Naive thymus-derived CD4-positive, alpha-beta T cell (primary cell): ENCODE measurements around the gene KRABD2.

Experiments
- ATAC-seq: fragments of 150-1000 bp; cut with Tn5 transposase; 2 replicates; pipeline ENCODE4 v1.10.0; 2021; ENCODE audit warnings: mild to moderate bottlenecking, moderate library complexity
- CTCF ChIA-PET: fragments of 350-600 bp; sonication (Branson Sonifier 250); formaldehyde crosslinking; loops from one replicate; lab custom pipeline; 2021; ENCODE audit warnings: antibody characterized with exemption; lab: Charles Lee
- POLR2A ChIA-PET: fragments of 350-600 bp; sonication (Branson Sonifier 250); formaldehyde crosslinking; loops from one replicate; lab custom pipeline; 2021; ENCODE audit warnings: antibody characterized with exemption, inconsistent platforms; lab: Charles Lee
- DNase-seq, 9 donors: peaks; one replicate each; pipeline versions ENCODE4 v3.0.0 to v3.0.0-alpha.2; 2020 to 2022; ENCODE audit warnings: mixed read lengths in 1 of 9
- H3K27ac ChIP-seq: one replicate; pipeline ENCODE4 v1.7.0; 2013; ENCODE audit warnings: mild to moderate bottlenecking, low read depth, low read length, moderate library complexity
- H3K27me3 ChIP-seq, 2 donors: one replicate each; pipeline ENCODE4 v1.7.0; 2013; ENCODE audit warnings: low read length in 2 of 2, mild to moderate bottlenecking in 2 of 2, moderate library complexity in 2 of 2; ENCODE audit not compliant: control insufficient read depth in 2 of 2, insufficient read depth in 2 of 2
- H3K36me3 ChIP-seq, 3 experiments: 1 replicate in 2 of 3; 2 replicates in 1 of 3; pipeline ENCODE4 v1.7.0; 2013; ENCODE audit warnings: low read length in 3 of 3, mild to moderate bottlenecking in 3 of 3, moderate library complexity in 1 of 3; ENCODE audit not compliant: insufficient read depth in 3 of 3, control insufficient read depth in 2 of 3
- H3K4me1 ChIP-seq, 2 donors: one replicate each; pipeline ENCODE4 v1.7.0; 2013; ENCODE audit warnings: low read length in 2 of 2, mild to moderate bottlenecking in 2 of 2, moderate library complexity in 1 of 2; ENCODE audit not compliant: control insufficient read depth in 2 of 2, insufficient read depth in 2 of 2
- H3K4me3 ChIP-seq: 2 replicates; pipeline ENCODE4 v1.7.0; 2013; ENCODE audit warnings: mild to moderate bottlenecking, low read length
- H3K9me3 ChIP-seq, 3 experiments: 1 replicate in 2 of 3; 2 replicates in 1 of 3; pipeline ENCODE4 v1.7.0; 2013; ENCODE audit warnings: low read length in 3 of 3; ENCODE audit not compliant: control insufficient read depth in 2 of 3
- H3K27ac Mint-ChIP-seq, 9 donors: one replicate each; pipeline ENCODE4 v1.8.0; 2020 to 2022; ENCODE audit warnings: mixed read lengths in 9 of 9, mild to moderate bottlenecking in 8 of 9, moderate library complexity in 5 of 9, inconsistent platforms in 2 of 9
- H3K27me3 Mint-ChIP-seq, 5 donors: one replicate each; pipeline ENCODE4 v1.8.0; 2021 to 2022; ENCODE audit warnings: mixed read lengths in 5 of 5, mild to moderate bottlenecking in 1 of 5
- H3K36me3 Mint-ChIP-seq, 5 donors: one replicate each; pipeline ENCODE4 v1.8.0; 2020 to 2022; ENCODE audit warnings: mixed read lengths in 5 of 5, mild to moderate bottlenecking in 3 of 5, inconsistent platforms in 1 of 5
- H3K4me1 Mint-ChIP-seq, 7 donors: one replicate each; pipeline ENCODE4 v1.8.0; 2020 to 2022; ENCODE audit warnings: mixed read lengths in 7 of 7, mild to moderate bottlenecking in 3 of 7, inconsistent platforms in 1 of 7
- H3K4me3 Mint-ChIP-seq, 10 donors: one replicate each; pipeline ENCODE4 v1.8.0; 2020 to 2022; ENCODE audit warnings: mild to moderate bottlenecking in 10 of 10, mixed read lengths in 10 of 10, moderate library complexity in 6 of 10, inconsistent platforms in 2 of 10
- H3K9me3 Mint-ChIP-seq, 11 donors: one replicate each; pipeline ENCODE4 v1.8.0; 2020 to 2022; ENCODE audit warnings: mixed read lengths in 11 of 11, mild to moderate bottlenecking in 4 of 11, inconsistent platforms in 1 of 11, moderate library complexity in 1 of 11
- intact Hi-C, 2 donors: fragments of 100-400 bp; cut with micrococcal nuclease; formaldehyde crosslinking; loops; one replicate each; pipeline ENCODE4 v1.15.1; 2023

KRABD2 gene

DNA sequence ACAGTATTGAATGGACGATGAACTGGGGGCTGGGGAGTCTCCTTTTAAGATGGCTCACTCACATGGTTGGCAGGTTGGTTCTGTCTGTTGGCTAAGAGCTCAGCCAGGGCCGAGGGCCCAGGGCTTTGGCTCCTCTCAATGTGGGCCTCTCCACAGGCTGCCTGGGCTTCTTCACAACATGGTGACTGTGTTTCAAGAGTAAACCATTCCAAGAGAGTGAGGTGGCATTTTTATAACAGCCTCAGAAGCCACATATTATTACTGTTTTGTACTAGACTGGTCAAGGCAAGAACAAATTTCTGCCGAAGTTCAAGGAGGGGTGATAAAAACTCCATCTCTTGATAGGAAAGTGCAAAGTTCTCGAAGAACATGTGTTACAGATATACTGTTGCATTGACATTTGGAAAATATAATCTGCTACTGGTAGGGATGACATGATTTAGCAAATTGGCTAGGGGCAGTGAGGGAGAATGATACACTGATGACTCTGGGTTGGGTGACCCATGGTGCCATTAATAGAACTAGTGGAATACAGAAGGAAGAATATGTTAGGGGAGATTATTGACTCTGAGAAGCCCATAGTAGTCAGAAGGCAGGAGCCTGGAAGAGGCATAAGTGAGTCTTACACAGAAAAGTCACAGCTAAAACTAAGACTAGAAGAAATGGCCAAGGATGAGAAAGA is 13.7 kb downstream of the KRABD2 start:
- H3K4me3 Mint-ChIP-seq: no peak overlapping the region
- CTCF ChIA-PET: no interaction called here

DNA sequence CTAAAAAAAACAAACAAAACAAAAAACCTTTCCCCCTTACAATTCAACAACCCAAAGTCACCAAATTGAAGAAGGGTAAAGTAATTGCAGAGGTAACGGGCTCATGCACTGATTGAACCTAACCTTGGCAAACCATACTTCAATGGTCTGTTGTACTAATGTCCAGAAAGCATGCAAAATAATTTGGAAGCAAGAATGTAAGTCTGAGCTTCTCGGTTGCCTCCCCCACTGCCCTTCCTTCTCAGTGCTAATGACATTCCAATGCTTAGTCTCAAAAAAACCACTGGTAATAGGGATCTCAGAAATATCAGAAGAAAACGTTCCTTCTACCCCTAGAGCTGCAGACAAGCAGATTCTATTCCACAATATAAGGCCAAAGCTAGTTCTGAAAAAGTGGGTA is 15.8 kb downstream of the KRABD2 start:
- DNase-seq: no peak
- Histone ChIP-seq H3K36me3 (no peaks in the 10 kb centered on the region), H3K27me3 (no peaks in the 10 kb centered on the region), H3K4me1 (no peaks in the 10 kb centered on the region), H3K27ac (no peak overlapping the region), H3K9me3 (no peaks in the 10 kb centered on the region), H3K4me3 (no peak overlapping the region)
- Mint-ChIP-seq H3K27me3 (peaks cover 0 to 7% (median 0%) of the 10 kb centered on the region in 5 donors), H3K36me3 (peaks cover 0 to 10% (median 0%) of the 10 kb centered on the region in 5 donors), H3K4me3 (no peak overlapping the region), H3K9me3 (no peaks in the 10 kb centered on the region), H3K4me1 (peaks cover 6 to 20% (median 18%) of the 10 kb centered on the region in 7 donors), H3K27ac (no peak overlapping the region)
- intact Hi-C loops: no loop called here
- CTCF ChIA-PET: interaction anchor here (0.8 kb wide), 1 partner anchor 22 kb away, joined by 3 read pairs; no protein-coding TSS in a partner anchor
- POLR2A ChIA-PET: interaction anchor here (0.9 kb wide), 1 partner anchor 13 kb away, joined by 5 read pairs; no protein-coding TSS in a partner anchor
- no peak for ATAC-seq

More for the DNA sequence above, 13.7 kb downstream of the KRABD2 start:
- ATAC-seq (no peak), DNase-seq (no peak)
- H3K4me1 ChIP-seq: no peaks in the 10 kb centered on the region
- Mint-ChIP-seq H3K9me3 (no peaks in the 10 kb centered on the region), H3K4me1 (peaks cover 6 to 20% (median 18%) of the 10 kb centered on the region in 7 donors), H3K27ac (no peak overlapping the region), H3K36me3 (peaks cover 0 to 6% (median 0%) of the 10 kb centered on the region in 5 donors), H3K27me3 (peaks cover 0 to 5% (median 0%) of the 10 kb centered on the region in 5 donors)
- POLR2A ChIA-PET: interaction anchor here (0.8 kb wide), 1 partner anchor 14 kb away, joined by 4 read pairs; no protein-coding TSS in a partner anchor
- H3K27me3 ChIP-seq: no peaks in the 10 kb centered on the region
- no peak overlapping the region for H3K27ac ChIP-seq
- no peak overlapping the region for H3K4me3 ChIP-seq
- H3K9me3 ChIP-seq: no peaks in the 10 kb centered on the region
- no peaks in the 10 kb centered on the region for H3K36me3 ChIP-seq
- intact Hi-C loops: no loop called here

DNA sequence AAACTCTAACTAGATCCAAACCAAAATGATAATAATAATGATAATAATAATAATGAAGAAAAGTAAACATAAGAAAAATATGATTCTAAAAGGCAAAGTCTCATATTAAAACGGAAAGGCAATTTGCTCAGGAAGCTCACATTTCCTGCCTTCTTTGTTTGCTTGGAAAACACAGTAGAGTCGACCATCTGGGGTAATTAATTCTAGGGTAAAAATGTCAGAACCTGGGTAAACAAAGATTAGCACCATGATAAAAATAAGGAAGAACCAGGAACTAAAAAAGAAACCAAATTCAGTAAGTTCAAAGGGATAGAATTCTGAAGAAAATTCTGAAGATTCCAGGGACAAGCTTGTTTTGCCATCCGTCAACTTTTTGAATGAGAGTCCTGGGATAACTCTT is 16.2 kb downstream of the KRABD2 start:
- Histone ChIP-seq H3K27ac (no peak overlapping the region), H3K4me1 (no peaks in the 10 kb centered on the region), H3K36me3 (no peaks in the 10 kb centered on the region), H3K4me3 (no peak overlapping the region), H3K27me3 (no peaks in the 10 kb centered on the region), H3K9me3 (no peaks in the 10 kb centered on the region)
- CTCF ChIA-PET: interaction anchor here (0.8 kb wide), 1 partner anchor 22 kb away, joined by 3 read pairs; no protein-coding TSS in a partner anchor
- Mint-ChIP-seq H3K9me3 (no peaks in the 10 kb centered on the region), H3K36me3 (peaks cover 0 to 7% (median 0%) of the 10 kb centered on the region in 5 donors), H3K27ac (no peak overlapping the region), H3K4me3 (no peak overlapping the region), H3K4me1 (peaks cover 6 to 20% (median 17%) of the 10 kb centered on the region in 7 donors), H3K27me3 (peaks cover 0 to 7% (median 0%) of the 10 kb centered on the region in 5 donors)
- intact Hi-C loops: no loop called here
- DNase-seq: no peak
- POLR2A ChIA-PET: interaction anchor here (0.9 kb wide), 1 partner anchor 12 kb away, joined by 5 read pairs; no protein-coding TSS in a partner anchor
- no peak for ATAC-seq

DNA sequence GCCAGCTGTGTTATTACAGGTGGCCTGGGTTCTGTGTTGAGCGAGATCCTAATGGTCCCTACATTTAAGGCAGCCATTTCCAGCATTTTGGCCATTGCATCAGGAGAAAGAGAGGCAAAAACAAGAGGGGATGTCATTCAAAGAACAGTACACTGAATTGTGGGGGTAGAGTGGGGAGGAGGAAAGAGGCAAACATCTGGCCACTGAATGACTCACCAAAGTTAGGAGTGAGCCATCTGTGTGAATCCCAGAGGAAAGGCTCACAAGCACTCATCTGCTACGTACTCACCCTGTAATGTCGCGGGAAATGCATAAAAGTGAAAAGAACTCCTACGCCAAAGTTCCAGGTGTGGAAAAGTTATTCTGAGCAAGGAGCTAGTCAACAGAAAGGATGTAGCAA is 16.7 kb downstream of the KRABD2 start:
- Histone ChIP-seq H3K36me3 (no peaks in the 10 kb centered on the region), H3K9me3 (no peaks in the 10 kb centered on the region), H3K27me3 (no peaks in the 10 kb centered on the region), H3K4me3 (no peak overlapping the region), H3K27ac (no peak overlapping the region), H3K4me1 (no peaks in the 10 kb centered on the region)
- peaks cover 0 to 7% (median 0%) of the 10 kb centered on the region in 5 donors for H3K27me3 Mint-ChIP-seq
- no peak for ATAC-seq
- no peaks in the 10 kb centered on the region for H3K9me3 Mint-ChIP-seq
- H3K36me3 Mint-ChIP-seq: peaks cover 0 to 7% (median 0%) of the 10 kb centered on the region in 5 donors
- POLR2A ChIA-PET: no interaction called here
- peaks cover 6 to 20% (median 17%) of the 10 kb centered on the region in 7 donors for H3K4me1 Mint-ChIP-seq
- intact Hi-C loops: no loop called here
- no peak overlapping the region for H3K4me3 Mint-ChIP-seq
- no peak overlapping the region for H3K27ac Mint-ChIP-seq
- no peak for DNase-seq
- CTCF ChIA-PET: interaction anchor here (0.8 kb wide), 1 partner anchor 21 kb away, joined by 3 read pairs; no protein-coding TSS in a partner anchor

DNA sequence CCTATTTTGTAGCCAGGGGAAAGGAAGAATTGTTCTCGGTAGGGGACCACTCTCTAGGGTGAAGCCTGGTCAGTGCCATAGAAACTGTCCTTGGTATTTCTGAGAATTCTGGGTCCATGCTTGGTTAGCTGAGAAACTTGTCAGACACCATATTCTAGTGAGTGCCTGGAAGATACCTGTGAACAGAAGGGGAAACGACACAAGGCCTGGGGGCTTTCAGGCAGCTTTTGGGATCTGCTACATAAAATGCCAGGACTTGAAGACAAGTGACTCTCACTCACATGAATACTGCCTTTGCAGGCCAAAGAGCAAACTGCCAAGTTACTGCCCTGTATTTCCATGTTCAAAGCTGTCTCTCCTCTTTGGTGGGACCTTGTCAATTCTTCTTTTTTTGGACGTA is 18.6 kb downstream of the KRABD2 start:
- Histone ChIP-seq H3K4me1 (no peaks in the 10 kb centered on the region), H3K27ac (no peak overlapping the region), H3K27me3 (no peaks in the 10 kb centered on the region), H3K4me3 (no peak overlapping the region), H3K9me3 (no peaks in the 10 kb centered on the region), H3K36me3 (no peaks in the 10 kb centered on the region)
- ATAC-seq (no peak), DNase-seq (no peak)
- intact Hi-C loops: no loop called here
- H3K4me1 Mint-ChIP-seq: peaks cover 6 to 20% (median 17%) of the 10 kb centered on the region in 7 donors
- no peaks in the 10 kb centered on the region for H3K9me3 Mint-ChIP-seq
- ChIA-PET POLR2A (no interaction called here), CTCF (no interaction called here)
- peaks cover 0 to 11% (median 0%) of the 10 kb centered on the region in 5 donors for H3K27me3 Mint-ChIP-seq
- peaks cover 0 to 7% (median 0%) of the 10 kb centered on the region in 5 donors for H3K36me3 Mint-ChIP-seq
- no peak overlapping the region for H3K4me3 Mint-ChIP-seq
- H3K27ac Mint-ChIP-seq: peak overlapping the region in 1 of 9 donors; percentile 77

- H3K27me3 ChIP-seq: no peaks in the 10 kb centered on the region
- H3K27ac Mint-ChIP-seq: no peak overlapping the region
- peaks cover 0 to 3% (median 0%) of the 10 kb centered on the region in 7 donors for H3K4me1 Mint-ChIP-seq
- ATAC-seq (no peak), DNase-seq (no peak)
- intact Hi-C loops: no loop called here
- H3K27ac ChIP-seq: no peak overlapping the region
- no peak overlapping the region for H3K4me3 ChIP-seq
- no peaks in the 10 kb centered on the region for H3K9me3 Mint-ChIP-seq
- no peaks in the 10 kb centered on the region for H3K4me1 ChIP-seq
- no peaks in the 10 kb centered on the region for H3K9me3 ChIP-seq
- H3K36me3 Mint-ChIP-seq: peaks cover 0 to 7% (median 0%) of the 10 kb centered on the region in 5 donors
- no peak overlapping the region for H3K4me3 Mint-ChIP-seq
- peaks cover 0 to 16% (median 5%) of the 10 kb centered on the region in 5 donors for H3K27me3 Mint-ChIP-seq
- ChIA-PET CTCF (no interaction called here), POLR2A (no interaction called here)
- no peaks in the 10 kb centered on the region for H3K36me3 ChIP-seq
Measured at GRCh38 chr17:8354236-8354635, 22.3 kb downstream of the KRABD2 start.
